Measurements from ENCODE around the gene FAM78A.

GRCh38 chr9:131290767-131291370, 14.6 kb upstream of the FAM78A start:
- no peak for TF ChIP-seq POLR2A (IDR thresholded peaks at IDR 0.05; ENCODE audit: low read length)
- TF ChIP-seq GATA1 (IDR thresholded peaks at IDR 0.05; ENCODE audit: low read depth, low read length) = no peak

Data from erythroblast (primary cell).